Mucosa of descending colon (tissue), 3 donors: ENCODE results near the gene TADA2B. TPM values are rescaled to one million over a fixed set of nuclear protein-coding genes. Genes with fewer than 3 reads are reported as not detected.
A peak's percentile ranks its signal among the peaks of the same experiment; 100 is the strongest.

Source experiments
- ATAC-seq: fragments of 200-7000 bp; cut with Tn5 transposase; one replicate; pipeline ENCODE4 v1.9.1; 2020; ENCODE audit warnings: mild to moderate bottlenecking, moderate library complexity
- DNase-seq, 3 donors: peaks; one replicate each; pipeline ENCODE4 v3.0.0-alpha.2; 2020
- H3K36me3 ChIP-seq: fragments of 200-600 bp; one replicate; pipeline ENCODE4 v1.8.0; 2021; ENCODE audit warnings: low read depth, mild to moderate bottlenecking
- H3K4me1 ChIP-seq: fragments of 200-600 bp; one replicate; pipeline ENCODE4 v1.8.0; 2021; ENCODE audit warnings: low read depth, mild to moderate bottlenecking
- H3K4me3 ChIP-seq: fragments of 200-600 bp; one replicate; pipeline ENCODE4 v1.8.0; 2021; ENCODE audit warnings: mild to moderate bottlenecking
- H3K9me3 ChIP-seq: fragments of 200-600 bp; one replicate; pipeline ENCODE4 v1.8.0; 2021; ENCODE audit warnings: mild to moderate bottlenecking
- CTCF ChIP-seq: fragments of 200-600 bp; IDR thresholded peaks from one replicate; pipeline ENCODE4 v1.8.0; 2022; ENCODE audit warnings: antibody characterized with exemption, mild to moderate bottlenecking
- intact Hi-C, 2 donors: fragments of 100-400 bp; cut with DNase I in 1 of 2; cut with micrococcal nuclease in 1 of 2; formaldehyde crosslinking; loops; one replicate each; pipeline versions ENCODE4 v1.11.0 to v1.11.1; 2022; cut with DNase I, micrococcal nuclease
- total RNA-seq, 3 donors: library from RNA; stranded (reverse); fragmentation: NEBNext Ultra II Directional in 2 of 3; extraction: Animal tissue kit (Norgen Biotek cat#: 25700) in 2 of 3; gene quantifications; one replicate each; pipeline versions ENCODE4 v1.2.1 to v1.2.4, GENCODE V29; 2021 to 2023
- donor health status: DM: no; HTN: no; CAD: no; lungs with moderate emphysema.
- donor health status: DM: no; HTN: no; CAD: no.
- donor health status: DM: no; HTN: yes; CAD: no.

Gene TADA2B
- total RNA-seq, 3 donors from 2014 or later, result 22.2 to 32.7 (median 27.6) TPM

- H3K9me3 ChIP-seq, result no peaks in the 10 kb centered on the region
- no peak for DNase-seq
Measured at GRCh38 chr4:7060346-7061150, 17.4 kb downstream of the TADA2B start.

GRCh38 chr4:7061815-7062214 is 18.6 kb downstream of the TADA2B start:
- Histone ChIP-seq H3K36me3 (no peaks in the 10 kb centered on the region), H3K9me3 (no peaks in the 10 kb centered on the region), H3K4me1 (peaks cover 10% of the 10 kb centered on the region), H3K4me3 (no peak overlapping the region)
- DNase-seq, result no peak
- no peak for ATAC-seq
- intact Hi-C loops, result no loop called here
- TF ChIP-seq CTCF, result no peak

More at GRCh38 chr4:7060346-7061150, 17.4 kb downstream of the TADA2B start:
- intact Hi-C loops, result no loop called here
- no peak for ATAC-seq
- H3K4me3 ChIP-seq, result no peak overlapping the region
- peaks cover 1% of the 10 kb centered on the region for H3K4me1 ChIP-seq
- H3K36me3 ChIP-seq, result peaks cover 4% of the 10 kb centered on the region
- TF ChIP-seq CTCF, result no peak

- no peak overlapping the region for H3K4me3 ChIP-seq
- no peak for TF ChIP-seq CTCF
- ATAC-seq, result no peak
- no peaks in the 10 kb centered on the region for H3K9me3 ChIP-seq
- no peak for DNase-seq
- peaks cover 13% of the 10 kb centered on the region for H3K4me1 ChIP-seq
- H3K36me3 ChIP-seq, result no peaks in the 10 kb centered on the region
- intact Hi-C loops, result no loop called here
Measured at GRCh38 chr4:7062816-7063215, 19.6 kb downstream of the TADA2B start.

GRCh38 chr4:7063362-7063761 is 20.2 kb downstream of the TADA2B start:
- Histone ChIP-seq H3K36me3 (peaks cover 3% of the 10 kb centered on the region), H3K9me3 (no peaks in the 10 kb centered on the region), H3K4me1 (peaks cover 13% of the 10 kb centered on the region), H3K4me3 (no peak overlapping the region)
- DNase-seq (peak in 1 of 3 donors; percentile 16), ATAC-seq (no peak)
- intact Hi-C loops, result no loop called here
- no peak for TF ChIP-seq CTCF

GRCh38 chr4:7066006-7066405 is 22.8 kb downstream of the TADA2B start:
- no peaks in the 10 kb centered on the region for H3K9me3 ChIP-seq
- intact Hi-C loops, result no loop called here
- ATAC-seq (no peak), DNase-seq (no peak)
- H3K4me1 ChIP-seq, result peaks cover 18% of the 10 kb centered on the region
- no peak for TF ChIP-seq CTCF
- H3K36me3 ChIP-seq, result peaks cover 3% of the 10 kb centered on the region
- no peak overlapping the region for H3K4me3 ChIP-seq
